ENCODE results near the gene AADACL3.

AADACL3 gene

GRCh38 chr1:12738934-12739333, 23.0 kb downstream of the AADACL3 start:
- Histone ChIP-seq H3K4me1 (ENCODE audit: insufficient read depth, low read length, severe bottlenecking) (no peaks in the 10 kb centered on the region), H3K9me2 (ENCODE audit: low read depth, low read length) (no peaks in the 10 kb centered on the region), H3K79me2 (ENCODE audit: insufficient read depth, low read length) (no peaks in the 10 kb centered on the region), H3K27ac (ENCODE audit: low read depth, low read length, poor library complexity, severe bottlenecking) (no peak overlapping the region), H3F3A (ENCODE audit: insufficient read depth, low read length) (no peaks in the 10 kb centered on the region), H3K36me3 (ENCODE audit: insufficient read depth, low read length) (no peaks in the 10 kb centered on the region), H3K27me3 (ENCODE audit: insufficient read depth, low read length) (no peaks in the 10 kb centered on the region), H3K9ac (ENCODE audit: low read length) (no peak overlapping the region), H3K4me2 (ENCODE audit: low read length) (no peak overlapping the region), H2AFZ (ENCODE audit: low read length) (no peak overlapping the region), H4K20me1 (ENCODE audit: insufficient read depth, low read length) (no peaks in the 10 kb centered on the region), H3K9me3 (ENCODE audit: low read length) (no peaks in the 10 kb centered on the region), H3K4me3 (ENCODE audit: low read depth, low read length, poor library complexity, severe bottlenecking) (no peak overlapping the region)
- TF ChIP-seq CTCF (IDR thresholded peaks at IDR 0.05; ENCODE audit: low read length) = no peak
- no peak for TF ChIP-seq EZH2 (IDR thresholded peaks at IDR 0.05; ENCODE audit: borderline replicate concordance, low read length)

- H2AFZ ChIP-seq (ENCODE audit: low read length) = no peak overlapping the region
These were observed 23.7 kb downstream of the AADACL3 start for GRCh38 chr1:12739613-12740012.

GRCh38 chr1:12741946-12742345, 26.0 kb downstream of the AADACL3 start:
- Histone ChIP-seq H3K9me3 (ENCODE audit: low read length) (no peaks in the 10 kb centered on the region), H4K20me1 (ENCODE audit: insufficient read depth, low read length) (no peaks in the 10 kb centered on the region), H3K4me3 (ENCODE audit: low read depth, low read length, poor library complexity, severe bottlenecking) (no peak overlapping the region), H3K79me2 (ENCODE audit: insufficient read depth, low read length) (no peaks in the 10 kb centered on the region), H3K4me2 (ENCODE audit: low read length) (no peak overlapping the region), H2AFZ (ENCODE audit: low read length) (no peak overlapping the region), H3K36me3 (ENCODE audit: insufficient read depth, low read length) (no peaks in the 10 kb centered on the region), H3F3A (ENCODE audit: insufficient read depth, low read length) (no peaks in the 10 kb centered on the region), H3K9ac (ENCODE audit: low read length) (no peak overlapping the region), H3K27me3 (ENCODE audit: insufficient read depth, low read length) (no peaks in the 10 kb centered on the region), H3K27ac (ENCODE audit: low read depth, low read length, poor library complexity, severe bottlenecking) (no peak overlapping the region), H3K4me1 (ENCODE audit: insufficient read depth, low read length, severe bottlenecking) (no peaks in the 10 kb centered on the region), H3K9me2 (ENCODE audit: low read depth, low read length) (no peaks in the 10 kb centered on the region)
- no peak for TF ChIP-seq EZH2 (IDR thresholded peaks at IDR 0.05; ENCODE audit: borderline replicate concordance, low read length)

More at GRCh38 chr1:12739613-12740012, 23.7 kb downstream of the AADACL3 start:
- Histone ChIP-seq H4K20me1 (ENCODE audit: insufficient read depth, low read length) (no peaks in the 10 kb centered on the region), H3K4me2 (ENCODE audit: low read length) (no peak overlapping the region), H3K4me1 (ENCODE audit: insufficient read depth, low read length, severe bottlenecking) (no peaks in the 10 kb centered on the region), H3K4me3 (ENCODE audit: low read depth, low read length, poor library complexity, severe bottlenecking) (no peak overlapping the region), H3F3A (ENCODE audit: insufficient read depth, low read length) (no peaks in the 10 kb centered on the region), H3K9me3 (ENCODE audit: low read length) (no peaks in the 10 kb centered on the region), H3K27me3 (ENCODE audit: insufficient read depth, low read length) (no peaks in the 10 kb centered on the region), H3K9me2 (ENCODE audit: low read depth, low read length) (no peaks in the 10 kb centered on the region), H3K9ac (ENCODE audit: low read length) (no peak overlapping the region), H3K27ac (ENCODE audit: low read depth, low read length, poor library complexity, severe bottlenecking) (no peak overlapping the region), H3K36me3 (ENCODE audit: insufficient read depth, low read length) (no peaks in the 10 kb centered on the region), H3K79me2 (ENCODE audit: insufficient read depth, low read length) (no peaks in the 10 kb centered on the region)
- TF ChIP-seq CTCF (IDR thresholded peaks at IDR 0.05; ENCODE audit: low read length) (no peak), EZH2 (IDR thresholded peaks at IDR 0.05; ENCODE audit: borderline replicate concordance, low read length) (no peak)
